Activated naive CD8-positive, alpha-beta T cell (primary cell): ENCODE results near the gene TENT5C.

Source experiments
- H3K27ac Mint-ChIP-seq: one replicate; pipeline ENCODE4 v1.8.0; 2021; ENCODE audit warnings: mixed read lengths
- H3K27me3 Mint-ChIP-seq: one replicate; pipeline ENCODE4 v1.8.0; 2021; ENCODE audit warnings: mixed read lengths
- H3K36me3 Mint-ChIP-seq: one replicate; pipeline ENCODE4 v1.8.0; 2021; ENCODE audit warnings: mixed read lengths
- H3K4me1 Mint-ChIP-seq: one replicate; pipeline ENCODE4 v1.8.0; 2021; ENCODE audit warnings: low read depth, mixed read lengths
- H3K4me3 Mint-ChIP-seq: one replicate; pipeline ENCODE4 v1.8.0; 2021; ENCODE audit warnings: mild to moderate bottlenecking, mixed read lengths
- H3K9me3 Mint-ChIP-seq: one replicate; pipeline ENCODE4 v1.8.0; 2021; ENCODE audit warnings: low read depth, mixed read lengths

Gene TENT5C

DNA sequence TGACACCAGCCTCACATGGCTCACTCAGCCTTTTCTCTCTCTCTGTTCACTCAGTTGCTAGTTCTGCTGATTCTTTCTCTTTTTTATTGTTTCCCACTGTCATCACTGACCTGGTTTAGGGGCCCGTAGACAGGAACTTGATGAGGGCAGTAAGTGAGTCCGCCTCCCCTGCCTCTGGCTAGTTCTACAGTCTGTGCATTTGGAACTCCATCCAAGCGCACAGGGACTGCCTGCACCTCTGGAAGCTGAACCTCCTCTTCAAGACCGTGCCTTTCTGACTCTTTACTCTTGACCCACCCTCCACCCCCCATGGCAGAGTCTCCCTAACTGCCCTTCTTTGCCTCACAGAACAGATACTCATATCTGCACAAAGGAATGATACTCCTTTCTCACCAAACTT is 4.2 kb downstream of the TENT5C start:
- Mint-ChIP-seq H3K27me3 (peaks cover 3% of the 10 kb centered on the region), H3K27ac (no peak overlapping the region), H3K4me3 (no peak overlapping the region), H3K36me3 (peaks cover 9% of the 10 kb centered on the region), H3K4me1 (peaks cover 39% of the 10 kb centered on the region), H3K9me3 (no peaks in the 10 kb centered on the region)

DNA sequence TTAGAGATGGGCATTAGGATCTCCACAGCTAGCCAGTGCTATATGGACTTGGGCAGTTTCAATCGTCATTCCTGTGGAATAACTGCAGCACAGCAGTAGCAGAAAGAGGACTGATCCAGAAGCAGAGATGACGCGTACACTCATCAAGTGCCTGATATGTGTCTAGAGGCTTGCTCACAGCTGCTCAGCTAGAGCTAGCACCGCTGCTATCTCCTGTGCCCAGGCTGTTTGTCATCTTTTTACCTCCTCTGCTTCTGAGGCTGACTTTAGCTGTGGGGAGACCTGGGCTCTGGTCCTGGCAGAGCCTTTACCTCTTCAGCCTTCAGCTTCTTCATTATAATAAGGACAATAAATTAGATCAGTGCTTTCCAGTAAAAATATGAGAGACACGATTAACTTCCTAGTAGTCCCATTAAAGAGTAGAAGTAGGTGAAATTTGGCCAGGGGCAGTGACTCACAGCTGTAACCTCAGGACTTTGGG is 5.3 kb downstream of the TENT5C start:
- peaks cover 4% of the 10 kb centered on the region for H3K27me3 Mint-ChIP-seq
- no peaks in the 10 kb centered on the region for H3K9me3 Mint-ChIP-seq
- no peak overlapping the region for H3K27ac Mint-ChIP-seq
- H3K36me3 Mint-ChIP-seq = peaks cover 12% of the 10 kb centered on the region
- peaks cover 47% of the 10 kb centered on the region for H3K4me1 Mint-ChIP-seq
- H3K4me3 Mint-ChIP-seq = no peak overlapping the region

DNA sequence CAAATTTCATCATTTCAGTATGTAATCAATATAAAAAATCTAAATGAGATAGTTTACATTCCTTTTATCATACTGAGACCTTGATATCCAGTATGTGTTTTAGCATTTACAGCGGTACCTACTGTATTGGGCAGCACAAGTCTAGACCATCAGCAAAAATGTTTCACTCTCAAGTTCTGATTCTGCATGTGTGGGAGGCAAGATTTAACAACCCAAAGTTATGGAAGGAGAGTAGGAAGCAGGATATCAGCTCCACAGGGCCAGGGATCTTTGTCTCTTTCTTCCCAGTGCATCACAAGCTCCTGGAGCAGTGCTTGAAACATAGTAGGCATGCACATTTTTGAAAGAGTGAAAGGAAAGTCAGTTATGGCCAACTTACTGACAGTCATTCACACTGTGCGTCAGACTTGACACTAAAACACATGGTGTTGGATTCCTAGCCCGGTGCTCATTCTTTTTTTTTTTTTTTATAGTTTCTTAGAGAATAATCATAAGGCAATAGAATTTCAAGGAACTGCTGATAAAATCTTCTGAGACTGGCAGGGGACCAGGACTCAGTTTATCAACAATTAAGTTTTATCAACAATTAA is 6.1 kb downstream of the TENT5C start:
- Mint-ChIP-seq H3K4me3 (no peak overlapping the region), H3K9me3 (no peaks in the 10 kb centered on the region), H3K27ac (no peak overlapping the region), H3K36me3 (peaks cover 14% of the 10 kb centered on the region), H3K4me1 (peaks cover 45% of the 10 kb centered on the region), H3K27me3 (peaks cover 6% of the 10 kb centered on the region)

GRCh38 chr1:117612517-117613248 is 6.8 kb downstream of the TENT5C start:
- H3K27ac Mint-ChIP-seq = no peak overlapping the region
- peaks cover 41% of the 10 kb centered on the region for H3K4me1 Mint-ChIP-seq
- H3K9me3 Mint-ChIP-seq = no peaks in the 10 kb centered on the region
- H3K36me3 Mint-ChIP-seq = peaks cover 14% of the 10 kb centered on the region
- H3K27me3 Mint-ChIP-seq = peaks cover 6% of the 10 kb centered on the region
- no peak overlapping the region for H3K4me3 Mint-ChIP-seq

GRCh38 chr1:117613249-117613968 is 7.6 kb downstream of the TENT5C start:
- H3K4me3 Mint-ChIP-seq = no peak overlapping the region
- peaks cover 14% of the 10 kb centered on the region for H3K36me3 Mint-ChIP-seq
- H3K27ac Mint-ChIP-seq = no peak overlapping the region
- no peaks in the 10 kb centered on the region for H3K9me3 Mint-ChIP-seq
- H3K4me1 Mint-ChIP-seq = peaks cover 34% of the 10 kb centered on the region
- H3K27me3 Mint-ChIP-seq = peaks cover 6% of the 10 kb centered on the region

GRCh38 chr1:117613969-117614729 is 8.3 kb downstream of the TENT5C start:
- Mint-ChIP-seq H3K36me3 (peaks cover 14% of the 10 kb centered on the region), H3K4me1 (peaks cover 28% of the 10 kb centered on the region), H3K27me3 (peaks cover 6% of the 10 kb centered on the region), H3K27ac (no peak overlapping the region), H3K9me3 (no peaks in the 10 kb centered on the region), H3K4me3 (no peak overlapping the region)

DNA sequence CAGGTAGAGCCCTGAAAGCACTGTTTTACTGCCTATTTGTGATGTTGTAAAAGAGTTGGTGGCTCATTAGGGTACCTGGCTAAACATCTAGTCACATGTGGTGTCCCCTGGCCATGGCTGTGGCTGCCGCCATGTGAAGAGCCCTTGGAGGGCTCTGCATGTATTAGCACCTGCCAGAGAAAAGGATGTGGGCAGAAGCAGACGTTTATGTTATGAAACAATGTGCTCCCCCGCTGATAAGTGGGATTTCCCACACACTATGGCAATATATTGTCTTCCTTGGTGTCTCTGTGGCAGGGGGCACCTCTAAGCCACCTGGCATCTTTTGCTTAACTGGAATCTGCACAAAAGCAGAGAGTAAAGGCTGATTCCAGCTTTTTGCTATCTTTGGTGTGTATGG is 9.6 kb downstream of the TENT5C start:
- no peaks in the 10 kb centered on the region for H3K9me3 Mint-ChIP-seq
- H3K27ac Mint-ChIP-seq = no peak overlapping the region
- H3K4me3 Mint-ChIP-seq = no peak overlapping the region
- peaks cover 24% of the 10 kb centered on the region for H3K4me1 Mint-ChIP-seq
- H3K36me3 Mint-ChIP-seq = peaks cover 17% of the 10 kb centered on the region
- H3K27me3 Mint-ChIP-seq = peaks cover 6% of the 10 kb centered on the region

DNA sequence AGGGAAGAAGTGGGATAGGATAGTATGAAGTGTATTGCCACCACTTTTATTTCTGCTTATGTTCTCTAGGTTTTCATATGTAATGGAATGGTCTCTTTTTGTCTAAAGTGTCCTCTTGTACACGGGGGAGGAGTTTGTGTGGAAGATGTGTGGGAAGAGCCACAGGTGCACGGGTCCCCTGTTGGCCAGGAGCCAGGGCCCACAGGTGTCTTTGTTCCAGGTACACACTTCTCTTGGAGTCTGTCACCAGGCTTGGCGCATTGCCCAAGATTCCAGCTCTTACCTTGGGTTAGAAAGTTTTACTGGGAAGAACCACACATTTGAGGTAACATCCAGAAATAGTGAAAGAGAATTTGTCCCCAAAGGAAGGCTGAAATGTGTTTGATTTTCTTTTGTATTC is 10.5 kb downstream of the TENT5C start:
- Mint-ChIP-seq H3K4me1 (peaks cover 24% of the 10 kb centered on the region), H3K9me3 (no peaks in the 10 kb centered on the region), H3K27ac (no peak overlapping the region), H3K27me3 (peaks cover 6% of the 10 kb centered on the region), H3K36me3 (peaks cover 20% of the 10 kb centered on the region), H3K4me3 (no peak overlapping the region)

DNA sequence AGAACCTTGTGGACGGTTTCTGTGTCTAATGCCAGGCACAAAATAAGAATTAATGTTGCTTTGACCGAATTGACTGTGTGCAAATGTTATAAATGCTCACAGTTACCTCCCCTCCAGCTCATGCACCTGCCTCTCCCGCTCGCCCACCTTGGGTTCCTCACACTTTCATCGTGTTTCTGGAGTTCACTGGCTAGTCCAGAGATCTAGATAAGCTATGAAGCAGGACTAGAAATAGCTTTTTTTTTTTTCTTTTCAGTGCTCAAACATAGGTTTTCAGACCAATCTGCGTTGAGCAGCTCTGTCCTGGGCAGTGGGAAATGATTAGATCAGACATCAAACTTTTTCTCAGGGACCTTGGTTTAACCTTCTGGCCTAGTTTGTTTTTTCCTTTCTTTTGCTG is 11.1 kb downstream of the TENT5C start:
- H3K27me3 Mint-ChIP-seq = peaks cover 4% of the 10 kb centered on the region
- peaks cover 22% of the 10 kb centered on the region for H3K4me1 Mint-ChIP-seq
- H3K4me3 Mint-ChIP-seq = no peak overlapping the region
- no peaks in the 10 kb centered on the region for H3K9me3 Mint-ChIP-seq
- H3K36me3 Mint-ChIP-seq = peaks cover 18% of the 10 kb centered on the region
- H3K27ac Mint-ChIP-seq = no peak overlapping the region

DNA sequence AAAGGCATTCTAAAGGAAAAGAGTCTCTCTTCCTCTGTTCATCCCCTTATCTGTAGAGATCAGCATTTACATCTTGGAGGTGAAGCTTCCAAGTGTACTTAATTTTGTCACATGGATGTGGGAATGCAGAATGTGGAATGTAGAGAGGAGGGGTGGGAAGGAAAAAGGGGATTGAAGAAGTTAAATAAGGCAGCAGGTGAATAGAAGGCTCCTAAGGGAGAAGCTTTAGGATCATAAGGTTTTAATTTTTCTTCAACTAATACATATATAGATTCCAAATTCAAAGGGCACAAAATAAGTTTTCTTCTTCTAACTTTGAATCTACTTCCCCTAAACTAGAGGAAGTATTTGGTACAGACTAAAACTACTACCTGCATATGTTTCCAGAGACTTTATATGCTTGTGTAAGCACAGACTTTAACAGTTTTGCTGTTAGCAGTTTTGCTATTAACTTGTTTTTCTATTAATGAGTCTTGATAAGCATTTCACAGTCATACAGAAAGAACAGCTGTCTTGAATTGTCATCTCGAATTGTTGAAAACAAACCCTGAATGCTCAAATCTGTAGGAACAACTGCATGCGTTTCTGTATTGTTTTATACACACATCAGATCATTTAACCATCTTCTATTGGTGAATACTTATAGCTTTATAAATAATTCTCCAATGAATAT is 12.7 kb downstream of the TENT5C start:
- peaks cover 24% of the 10 kb centered on the region for H3K4me1 Mint-ChIP-seq
- no peak overlapping the region for H3K27ac Mint-ChIP-seq
- H3K9me3 Mint-ChIP-seq = no peaks in the 10 kb centered on the region
- peaks cover 25% of the 10 kb centered on the region for H3K36me3 Mint-ChIP-seq
- no peak overlapping the region for H3K4me3 Mint-ChIP-seq
- peaks cover 4% of the 10 kb centered on the region for H3K27me3 Mint-ChIP-seq

GRCh38 chr1:117620440-117620839 is 14.6 kb downstream of the TENT5C start:
- H3K27ac Mint-ChIP-seq = no peak overlapping the region
- peaks cover 1% of the 10 kb centered on the region for H3K27me3 Mint-ChIP-seq
- H3K36me3 Mint-ChIP-seq = peaks cover 35% of the 10 kb centered on the region
- no peak overlapping the region for H3K4me3 Mint-ChIP-seq
- H3K9me3 Mint-ChIP-seq = no peaks in the 10 kb centered on the region
- peaks cover 13% of the 10 kb centered on the region for H3K4me1 Mint-ChIP-seq

- Mint-ChIP-seq H3K36me3 (peaks cover 32% of the 10 kb centered on the region), H3K9me3 (no peaks in the 10 kb centered on the region), H3K27me3 (no peaks in the 10 kb centered on the region), H3K27ac (no peak overlapping the region), H3K4me3 (no peak overlapping the region), H3K4me1 (peaks cover 4% of the 10 kb centered on the region)
Measured at GRCh38 chr1:117621316-117621715, 15.5 kb downstream of the TENT5C start.

GRCh38 chr1:117622726-117623125 is 16.9 kb downstream of the TENT5C start:
- Mint-ChIP-seq H3K9me3 (no peaks in the 10 kb centered on the region), H3K4me1 (peaks cover 1% of the 10 kb centered on the region), H3K36me3 (peaks cover 31% of the 10 kb centered on the region), H3K27me3 (no peaks in the 10 kb centered on the region), H3K27ac (no peak overlapping the region), H3K4me3 (no peak overlapping the region)

DNA sequence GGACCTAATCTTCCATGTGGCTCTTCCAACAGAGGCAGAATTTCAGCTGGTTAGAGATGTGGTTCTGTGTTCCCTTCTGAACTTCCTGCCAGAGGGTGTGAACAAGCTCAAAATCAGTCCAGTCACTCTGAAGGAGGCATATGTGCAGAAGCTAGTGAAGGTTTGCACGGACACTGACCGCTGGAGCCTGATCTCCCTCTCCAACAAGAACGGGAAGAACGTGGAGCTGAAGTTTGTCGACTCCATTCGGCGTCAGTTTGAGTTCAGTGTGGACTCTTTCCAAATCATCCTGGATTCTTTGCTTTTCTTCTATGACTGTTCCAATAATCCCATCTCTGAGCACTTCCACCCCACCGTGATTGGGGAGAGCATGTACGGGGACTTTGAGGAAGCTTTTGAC is 17.3 kb downstream of the TENT5C start:
- Mint-ChIP-seq H3K4me1 (peaks cover 1% of the 10 kb centered on the region), H3K36me3 (peaks cover 31% of the 10 kb centered on the region), H3K27me3 (no peaks in the 10 kb centered on the region)

More for the DNA sequence above, 17.3 kb downstream of the TENT5C start:
- Mint-ChIP-seq H3K27ac (no peak overlapping the region), H3K9me3 (no peaks in the 10 kb centered on the region), H3K4me3 (no peak overlapping the region)
